Central memory CD4-positive, alpha-beta T cell (primary cell): ENCODE results near the gene PSMD2.

ENCODE experiments used
- DNase-seq: peaks from one replicate; pipeline ENCODE4 v3.0.0; 2022

Gene PSMD2

DNA sequence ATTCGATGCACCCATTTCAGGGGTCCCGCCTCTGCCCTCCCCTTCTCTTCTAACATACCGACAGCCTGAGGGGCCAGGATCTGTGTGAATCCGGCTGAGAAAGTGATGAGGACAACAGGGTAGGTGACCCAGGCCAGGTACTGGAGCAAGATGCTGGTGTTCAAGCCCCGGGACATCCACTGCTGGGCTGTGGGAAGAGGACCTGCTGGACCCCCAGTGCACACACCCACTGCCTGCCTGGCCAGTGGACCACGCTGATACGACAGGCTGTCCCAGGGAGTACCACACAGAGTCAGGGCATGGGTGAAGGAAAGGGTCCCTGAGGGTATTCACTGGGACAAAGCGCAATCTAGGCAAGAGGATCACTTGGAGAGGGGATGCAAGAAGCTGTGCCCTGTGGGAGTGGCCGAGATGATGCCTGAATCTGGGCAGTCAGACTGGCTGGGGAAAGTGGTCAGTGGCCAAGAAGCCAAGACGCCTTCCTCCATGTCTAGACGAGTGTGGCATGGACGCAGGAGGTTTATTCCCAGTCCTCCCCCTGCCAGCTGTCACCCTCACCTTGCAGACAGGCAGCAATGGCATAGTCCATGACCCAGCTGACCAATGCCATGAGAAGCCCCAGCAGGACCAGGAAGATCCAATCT is 59.2 kb downstream of the PSMD2 start:
- no peak for DNase-seq
